HG03064 (cell line): ENCODE data around the gene MRPL50.

Experiments used
- ATAC-seq: cut with Tn5 transposase; IDR thresholded peaks from one replicate; pipeline ENCODE4 v1.9.1; 2021; ENCODE audit warnings: low read depth; ENCODE audit not compliant: unreplicated experiment

MRPL50 gene

GRCh38 chr9:101398068-101398929 lies at the start of gene MRPL50, which contains the start of gene ZNF189:
MRPL50 (minus strand) TSS chr9:101398618; CDS start chr9:101398592, 26 bp downstream.
ZNF189 (plus strand) TSS chr9:101398851; CDS start chr9:101399157, 306 bp downstream.
- ATAC-seq = peak; percentile 99

GRCh38 chr9:101446732-101447131 lies 48.3 kb upstream of the MRPL50 start:
- ATAC-seq = no peak

DNA sequence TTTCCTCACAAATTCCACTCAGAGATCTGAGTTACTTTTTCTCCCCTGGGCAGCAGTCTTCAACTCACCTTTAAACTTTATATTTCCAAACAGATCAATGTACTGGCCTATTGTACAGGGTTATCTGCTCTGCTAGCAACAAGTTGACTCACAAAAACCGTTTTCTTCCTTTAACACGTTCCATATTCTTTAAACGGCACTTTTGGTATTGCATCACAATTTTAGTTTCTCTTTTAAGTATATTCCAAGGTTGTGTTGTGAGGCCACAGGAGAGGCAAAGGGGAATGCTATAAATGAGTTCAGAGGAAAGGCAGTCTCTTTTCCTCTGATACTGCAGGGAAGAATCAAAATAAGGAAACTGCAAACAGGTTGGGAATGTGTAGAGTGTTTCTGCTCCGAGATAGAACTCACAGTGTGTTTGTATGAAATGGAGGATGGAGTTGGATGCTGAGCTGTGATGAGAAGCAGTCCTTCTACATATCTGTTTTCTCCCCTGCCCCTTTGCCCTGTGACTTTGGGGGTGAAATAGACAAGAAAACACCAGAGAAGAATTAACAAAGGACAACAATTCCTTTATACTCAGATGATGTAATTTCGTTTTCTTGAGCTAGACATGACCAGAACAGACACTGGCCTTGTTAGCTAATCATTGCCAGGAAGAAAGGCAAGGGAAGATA lies 47.1 kb upstream of the MRPL50 start:
- ATAC-seq = no peak

DNA sequence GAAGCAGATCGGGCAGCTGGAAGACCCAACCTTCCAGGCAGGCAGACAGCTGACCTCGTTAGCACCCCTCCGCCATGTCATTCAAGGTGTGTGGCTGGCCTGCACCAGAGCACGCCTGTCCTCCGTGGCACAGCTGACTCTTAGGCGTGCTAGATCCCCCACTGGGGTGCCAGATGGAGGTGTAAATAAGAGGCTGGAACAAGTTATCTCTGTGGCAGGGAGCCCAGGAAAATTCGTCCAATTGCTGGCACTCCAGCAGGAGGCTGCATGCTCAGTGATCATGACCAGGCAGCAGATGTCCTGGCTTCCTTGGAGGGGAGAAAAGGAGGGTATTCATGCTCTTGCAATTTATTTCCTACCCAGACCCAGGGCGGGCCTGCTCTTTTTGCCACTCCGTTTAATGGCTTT lies 45.0 kb upstream of the MRPL50 start:
- no peak for ATAC-seq

- ATAC-seq = no peak
Measured at GRCh38 chr9:101442736-101443135, 44.3 kb upstream of the MRPL50 start.

GRCh38 chr9:101442318-101442717 lies 43.9 kb upstream of the MRPL50 start:
- ATAC-seq = no peak

- no peak for ATAC-seq
Measured at GRCh38 chr9:101440714-101441230, 42.4 kb upstream of the MRPL50 start.

- no peak for ATAC-seq
Measured at GRCh38 chr9:101438523-101438922, 40.1 kb upstream of the MRPL50 start.

DNA sequence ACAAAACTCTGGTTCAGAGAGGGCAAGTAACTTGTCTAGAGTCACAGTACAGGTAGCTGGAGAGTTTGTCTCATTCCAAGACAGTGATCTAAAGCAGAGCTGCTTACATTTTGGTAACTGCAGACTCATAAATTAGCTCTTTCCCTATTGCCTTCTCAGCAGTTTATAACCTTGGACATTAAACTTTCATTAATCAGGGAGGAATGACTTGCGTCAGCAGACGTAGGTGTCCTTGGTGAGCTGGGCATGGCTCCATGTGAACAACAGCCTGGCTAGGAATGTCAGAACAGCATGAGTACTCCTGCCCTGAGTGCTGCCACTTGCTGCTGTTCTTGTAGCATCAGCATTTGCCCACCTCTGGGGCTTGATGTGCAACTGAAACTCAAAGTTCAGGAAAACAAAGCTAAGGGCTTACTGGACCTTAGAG lies 39.4 kb upstream of the MRPL50 start:
- no peak for ATAC-seq

GRCh38 chr9:101435601-101436079 lies 37.2 kb upstream of the MRPL50 start, which contains the start of gene ALDOB:
ALDOB (minus strand) TSS chr9:101435774; CDS start chr9:101430887, 4,887 bp downstream.
- no peak for ATAC-seq

- no peak for ATAC-seq
Measured at GRCh38 chr9:101434998-101435397, 36.6 kb upstream of the MRPL50 start.

DNA sequence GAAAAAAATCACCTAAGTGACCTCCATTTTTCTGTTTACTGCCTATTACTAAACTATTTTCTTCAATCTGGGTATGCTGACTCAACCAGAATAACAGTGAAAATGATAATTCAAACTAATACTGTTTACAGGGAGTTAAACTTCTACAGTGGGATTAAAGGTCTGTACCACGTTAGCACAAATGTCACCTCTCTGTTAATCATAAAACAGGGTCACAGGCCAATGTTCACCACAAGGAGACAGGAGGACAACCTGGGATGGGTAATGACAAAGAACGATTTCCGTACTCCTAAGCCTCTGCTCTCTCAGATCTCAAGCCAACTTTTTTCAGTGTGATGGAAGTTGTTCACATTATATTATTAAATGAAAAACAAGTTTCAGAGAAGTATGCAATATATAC lies 34.8 kb upstream of the MRPL50 start:
- ATAC-seq = no peak

GRCh38 chr9:101432740-101433139 lies 34.3 kb upstream of the MRPL50 start:
- no peak for ATAC-seq

GRCh38 chr9:101432171-101432570 lies 33.8 kb upstream of the MRPL50 start:
- no peak for ATAC-seq

GRCh38 chr9:101429736-101430135 lies 31.3 kb upstream of the MRPL50 start:
- no peak for ATAC-seq

DNA sequence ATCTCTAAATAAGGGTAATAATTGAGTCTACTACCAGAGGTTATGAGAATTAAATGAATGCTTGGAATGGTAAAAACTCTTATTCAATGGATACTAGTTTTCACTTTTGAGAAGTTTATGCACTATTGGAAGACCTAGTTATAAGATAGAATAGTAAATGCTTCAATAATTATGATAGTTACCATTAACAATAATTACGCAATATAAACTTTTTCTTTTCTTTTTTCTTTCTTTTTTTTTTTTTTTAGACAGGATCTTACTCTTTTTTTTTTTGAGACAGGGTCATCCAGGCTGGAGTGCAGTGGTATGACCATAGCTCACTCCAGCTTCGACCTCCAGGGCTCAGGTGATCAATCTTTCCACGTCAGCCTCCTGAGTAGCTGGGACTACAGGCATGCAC lies 30.5 kb upstream of the MRPL50 start:
- no peak for ATAC-seq

GRCh38 chr9:101427957-101428655 lies 29.7 kb upstream of the MRPL50 start:
- ATAC-seq = no peak

DNA sequence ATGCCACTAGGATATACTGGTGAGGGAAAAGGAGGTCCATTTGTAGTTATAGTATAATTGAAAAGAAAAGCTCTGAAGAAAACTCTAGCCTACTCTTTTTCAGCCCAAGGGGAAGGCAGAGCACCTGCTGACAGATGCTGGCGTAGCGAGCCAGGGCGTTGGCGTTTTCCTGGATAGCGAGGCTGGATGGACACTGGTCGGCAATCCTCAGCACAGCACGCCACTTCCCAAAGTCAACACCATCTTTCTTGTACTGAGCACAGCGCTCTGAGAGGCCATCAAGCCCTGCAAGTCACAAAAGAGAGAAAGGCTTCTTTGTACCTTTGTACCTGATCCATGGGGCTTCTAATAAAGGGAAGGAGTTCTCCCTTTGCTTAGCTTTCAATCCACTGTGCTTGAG lies 28.9 kb upstream of the MRPL50 start:
- no peak for ATAC-seq

GRCh38 chr9:101421653-101422065 lies 23.2 kb upstream of the MRPL50 start:
- ATAC-seq = no peak

- ATAC-seq = no peak
Measured at GRCh38 chr9:101419863-101420262, 21.4 kb upstream of the MRPL50 start.
